Prostate gland (tissue), 2 donors: ENCODE results near the gene PTPRK. TPM values are rescaled to one million over a fixed set of nuclear protein-coding genes. Genes with fewer than 3 reads are reported as not detected.

Source experiments
- DNase-seq: peaks from one replicate; pipeline ENCODE4 v3.0.0-alpha.2; 2019; ENCODE audit warnings: low spot score
- H3K27ac ChIP-seq, 2 donors: fragments of 200-600 bp; sonication (generic); 2 replicates each; pipeline ENCODE4 v1.5.1; 2017 to 2019
- H3K27me3 ChIP-seq: fragments of 200-600 bp; sonication (generic); replicated peaks from 2 replicates; pipeline ENCODE4 v1.5.1; 2019; ENCODE audit not compliant: insufficient read depth
- H3K36me3 ChIP-seq, 2 donors: fragments of 200-600 bp; sonication (generic); 1 replicate in 1 of 2; 2 replicates in 1 of 2; pipeline versions ENCODE4 v1.5.1 to v1.8.1; 2017 to 2019
- H3K4me1 ChIP-seq: fragments of 200-600 bp; sonication (generic); replicated peaks from 2 replicates; pipeline ENCODE4 v1.5.1; 2019
- H3K4me3 ChIP-seq, 2 donors: fragments of 200-600 bp; sonication (generic); 2 replicates each; pipeline ENCODE4 v1.5.1; 2017 to 2019
- H3K9me3 ChIP-seq: fragments of 200-600 bp; sonication (generic); 2 replicates; pipeline ENCODE4 v1.5.1; 2017
- POLR2A ChIP-seq: fragments of 450-650 bp; IDR thresholded peaks from one replicate; pipeline ENCODE4 v1.6.1; 2016; ENCODE audit warnings: antibody characterized with exemption, mild to moderate bottlenecking
- POLR2AphosphoS5 ChIP-seq: sonication (generic); formaldehyde crosslinking; IDR thresholded peaks from one replicate; pipeline ENCODE4 v1.6.1; 2017; ENCODE audit warnings: antibody characterized with exemption
- WGBS: methylation state at CpG from one replicate; pipeline ENCODE4 v1.1.5; 2018; 5-methylcytosine and 5-hydroxymethylcytosine counted together
- intact Hi-C: fragments of 100-400 bp; cut with DNase I; formaldehyde crosslinking; loops from one replicate; pipeline ENCODE4 v1.14.2; 2022
- total RNA-seq, 2 donors: library from RNA; depleted of rRNA; stranded (reverse); fragments of >200 nt; gene quantifications; one replicate each; pipeline ENCODE4 v1.1.0, GENCODE V29; 2016
- TF ChIP-seq, protein P1 (sequence below), 4 experiments: fragments of 200-600 bp in 2 of 4; fragments of 450-650 bp in 2 of 4; sonication (generic) in 2 of 4; IDR thresholded peaks; 1 replicate in 3 of 4; 2 replicates in 1 of 4; pipeline ENCODE4 v1.5.1; 2016 to 2019; ENCODE audit warnings: antibody characterized with exemption in 4 of 4, mild to moderate bottlenecking in 2 of 4, moderate library complexity in 2 of 4

The PTPRK gene
- total RNA-seq, 2 donors from 2014 or later: 32.0 to 64.6 TPM

DNA sequence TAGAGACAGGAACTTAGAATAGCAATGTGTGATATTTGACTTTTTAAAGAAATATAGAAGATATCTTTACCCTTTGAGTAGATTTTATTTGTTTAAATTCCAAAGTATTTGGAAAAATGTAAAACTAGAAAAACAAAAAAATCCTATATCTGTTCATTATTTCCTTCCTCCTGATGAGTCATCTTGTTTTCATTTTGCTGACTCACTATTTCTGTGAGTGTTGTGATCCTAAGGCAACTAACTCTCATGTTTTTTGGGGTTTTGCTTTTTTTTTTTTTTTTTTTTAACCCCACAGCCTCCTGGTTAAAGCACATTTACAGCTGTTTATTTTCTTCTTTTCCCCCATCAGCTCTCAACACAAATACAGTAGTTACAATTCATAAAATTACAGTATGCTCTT lies 581.7 kb downstream of the PTPRK start:
- peak overlapping the region in 1 of 2 donors; percentile 68 for H3K27ac ChIP-seq
- no peak for DNase-seq
- TF ChIP-seq POLR2AphosphoS5 (no peak), POLR2A (no peak)
- TF ChIP-seq, protein P1, sequence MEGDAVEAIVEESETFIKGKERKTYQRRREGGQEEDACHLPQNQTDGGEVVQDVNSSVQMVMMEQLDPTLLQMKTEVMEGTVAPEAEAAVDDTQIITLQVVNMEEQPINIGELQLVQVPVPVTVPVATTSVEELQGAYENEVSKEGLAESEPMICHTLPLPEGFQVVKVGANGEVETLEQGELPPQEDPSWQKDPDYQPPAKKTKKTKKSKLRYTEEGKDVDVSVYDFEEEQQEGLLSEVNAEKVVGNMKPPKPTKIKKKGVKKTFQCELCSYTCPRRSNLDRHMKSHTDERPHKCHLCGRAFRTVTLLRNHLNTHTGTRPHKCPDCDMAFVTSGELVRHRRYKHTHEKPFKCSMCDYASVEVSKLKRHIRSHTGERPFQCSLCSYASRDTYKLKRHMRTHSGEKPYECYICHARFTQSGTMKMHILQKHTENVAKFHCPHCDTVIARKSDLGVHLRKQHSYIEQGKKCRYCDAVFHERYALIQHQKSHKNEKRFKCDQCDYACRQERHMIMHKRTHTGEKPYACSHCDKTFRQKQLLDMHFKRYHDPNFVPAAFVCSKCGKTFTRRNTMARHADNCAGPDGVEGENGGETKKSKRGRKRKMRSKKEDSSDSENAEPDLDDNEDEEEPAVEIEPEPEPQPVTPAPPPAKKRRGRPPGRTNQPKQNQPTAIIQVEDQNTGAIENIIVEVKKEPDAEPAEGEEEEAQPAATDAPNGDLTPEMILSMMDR (IDR thresholded peaks at IDR 0.05): no peak

DNA sequence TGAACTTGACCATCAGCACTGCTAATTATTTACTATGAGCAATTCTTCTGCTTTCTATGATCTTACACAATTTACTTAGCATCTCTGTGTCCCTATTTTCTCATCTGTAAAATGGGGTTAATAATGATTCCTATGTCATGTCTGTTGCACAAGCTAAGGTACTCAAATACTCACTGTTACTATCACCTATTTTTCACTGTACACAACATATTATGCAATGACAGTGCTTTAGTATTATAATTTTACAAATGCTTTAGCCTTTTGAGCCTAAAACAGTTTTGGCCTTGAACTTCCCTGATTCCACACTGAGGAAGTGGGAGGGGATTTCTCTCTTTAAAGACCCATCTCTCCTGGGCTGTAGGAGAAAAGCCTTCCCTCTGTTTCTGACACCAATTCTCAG lies 582.7 kb downstream of the PTPRK start:
- intact Hi-C loops: no loop called here
- TF ChIP-seq, protein P1 (IDR thresholded peaks at IDR 0.05): no peak
- no peak for TF ChIP-seq POLR2A
- no peak for TF ChIP-seq POLR2AphosphoS5
- H3K4me3 ChIP-seq: no peak overlapping the region

More for the DNA sequence above, 581.7 kb downstream of the PTPRK start:
- Histone ChIP-seq H3K36me3 (no peaks in the 10 kb centered on the region), H3K4me3 (no peak overlapping the region), H3K27me3 (no peaks in the 10 kb centered on the region), H3K4me1 (peaks cover 4% of the 10 kb centered on the region), H3K9me3 (no peaks in the 10 kb centered on the region)
- intact Hi-C loops: no loop called here

DNA sequence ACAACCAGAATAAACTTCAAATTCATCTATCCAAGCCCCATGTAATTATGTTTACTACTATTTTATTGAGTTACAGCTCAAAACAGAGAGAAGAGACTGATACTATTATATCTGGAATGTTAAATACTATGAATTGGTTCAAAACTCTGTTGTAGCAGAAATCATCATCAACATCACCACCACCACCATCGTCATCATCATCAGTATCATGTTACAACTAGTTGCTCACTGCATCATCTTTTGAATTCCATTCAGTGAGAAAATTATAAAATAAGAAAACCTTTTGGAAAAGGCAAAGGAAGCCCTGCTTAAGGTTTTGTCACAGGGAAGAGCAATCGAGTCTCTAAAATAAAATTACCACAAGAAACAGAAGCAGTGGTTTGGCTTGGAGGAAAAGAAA lies 583.3 kb downstream of the PTPRK start:
- DNase-seq: no peak
- intact Hi-C loops: no loop called here
- Histone ChIP-seq H3K36me3 (no peaks in the 10 kb centered on the region), H3K4me1 (peaks cover 4% of the 10 kb centered on the region), H3K9me3 (no peaks in the 10 kb centered on the region), H3K4me3 (no peak overlapping the region), H3K27ac (no peak overlapping the region), H3K27me3 (no peaks in the 10 kb centered on the region)
- WGBS: 61% methylated on average over 2 of the region's 2 CpGs
- TF ChIP-seq, protein P1 (IDR thresholded peaks at IDR 0.05): no peak
- TF ChIP-seq POLR2AphosphoS5: no peak
- no peak for TF ChIP-seq POLR2A

More for the DNA sequence above, 582.7 kb downstream of the PTPRK start:
- no peak for DNase-seq
- no peaks in the 10 kb centered on the region for H3K27me3 ChIP-seq
- no peak overlapping the region for H3K27ac ChIP-seq
- no peaks in the 10 kb centered on the region for H3K36me3 ChIP-seq
- H3K4me1 ChIP-seq: peaks cover 4% of the 10 kb centered on the region
- no peaks in the 10 kb centered on the region for H3K9me3 ChIP-seq

DNA sequence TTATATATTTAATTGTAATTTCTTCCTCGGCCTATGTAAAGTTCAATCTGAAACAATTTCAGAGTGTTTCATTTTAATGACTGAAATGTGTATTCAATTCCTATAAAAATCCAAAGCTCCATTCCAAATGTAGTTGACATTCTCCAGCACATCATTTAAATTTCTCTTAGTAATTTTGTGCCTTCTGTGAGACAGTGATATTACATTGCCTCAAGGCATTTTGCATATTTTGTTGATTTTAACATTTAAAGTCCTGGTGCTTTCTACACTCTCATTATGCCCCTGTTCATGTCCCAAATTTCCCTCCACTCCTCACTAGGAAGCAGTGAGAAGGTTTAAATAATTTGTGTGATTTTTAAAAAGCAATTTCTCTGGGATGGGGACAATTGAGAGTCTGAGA lies 585.4 kb downstream of the PTPRK start:
- Histone ChIP-seq H3K4me3 (no peak overlapping the region), H3K27ac (no peak overlapping the region), H3K9me3 (no peaks in the 10 kb centered on the region), H3K36me3 (no peaks in the 10 kb centered on the region), H3K27me3 (no peaks in the 10 kb centered on the region), H3K4me1 (peaks cover 4% of the 10 kb centered on the region)
- intact Hi-C loops: no loop called here
- no peak for TF ChIP-seq POLR2A
- no peak for TF ChIP-seq POLR2AphosphoS5
- TF ChIP-seq, protein P1 (IDR thresholded peaks at IDR 0.05): no peak
- no peak for DNase-seq
- 54% methylated on average over 1 of the region's 1 CpG for WGBS
